ENCODE measurements around the gene ELOVL2. TPM values are rescaled to one million over a fixed set of nuclear protein-coding genes. Genes with fewer than 3 reads are reported as not detected.
"Not testable (repeated sequence)": the region's sequence is repeated elsewhere in the genome, so short reads cannot be mapped to it uniquely, and the experiment has no call there.

The ELOVL2 gene, protein sequence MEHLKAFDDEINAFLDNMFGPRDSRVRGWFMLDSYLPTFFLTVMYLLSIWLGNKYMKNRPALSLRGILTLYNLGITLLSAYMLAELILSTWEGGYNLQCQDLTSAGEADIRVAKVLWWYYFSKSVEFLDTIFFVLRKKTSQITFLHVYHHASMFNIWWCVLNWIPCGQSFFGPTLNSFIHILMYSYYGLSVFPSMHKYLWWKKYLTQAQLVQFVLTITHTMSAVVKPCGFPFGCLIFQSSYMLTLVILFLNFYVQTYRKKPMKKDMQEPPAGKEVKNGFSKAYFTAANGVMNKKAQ
- under 1 TPM in 2 of 4 donors, not detected in 2; 0.14 to 0.16 TPM for total RNA-seq

DNA sequence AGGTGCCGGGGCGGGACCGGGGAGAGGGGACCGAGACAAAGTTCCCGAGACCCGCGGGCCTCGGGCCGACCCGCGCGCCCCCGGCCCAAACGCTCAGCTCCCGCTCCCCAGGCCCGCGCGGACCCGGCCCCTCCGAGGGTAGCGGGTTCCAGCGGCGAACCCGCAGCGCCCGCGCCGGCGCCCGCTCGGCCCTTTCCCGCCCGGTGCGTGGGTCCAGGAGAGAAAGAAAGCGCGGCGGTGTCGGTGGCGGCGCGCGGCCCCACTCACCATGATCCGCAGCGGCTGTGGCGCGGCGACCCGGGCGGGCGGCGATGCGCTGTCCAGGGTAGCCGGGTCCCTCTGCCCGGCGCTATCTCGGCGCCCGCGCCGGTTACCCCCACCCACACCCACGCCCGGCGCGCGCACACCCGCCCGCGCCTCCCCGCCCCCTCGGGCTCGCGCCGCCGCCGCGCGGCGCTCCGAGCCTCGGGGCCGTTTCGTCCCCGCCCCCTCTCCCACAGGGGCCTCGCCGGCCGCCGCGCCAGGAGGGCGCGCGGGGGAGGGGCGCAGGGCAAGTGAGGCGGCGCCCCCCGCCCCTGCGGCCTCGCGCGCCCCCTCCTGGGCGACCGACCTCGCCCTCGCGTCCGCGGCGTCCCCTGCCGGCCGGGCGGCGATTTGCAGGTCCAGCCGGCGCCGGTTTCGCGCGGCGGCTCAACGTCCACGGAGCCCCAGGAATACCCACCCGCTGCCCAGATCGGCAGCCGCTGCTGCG, at the start of gene ELOVL2:
TSS of gene ELOVL2 (minus strand) at position 345 of the 751 bp plus-strand sequence. CDS start at position 270, 75 bp downstream.
- in situ Hi-C loops (cut with MboI; ENCODE audit: low pct_ligation_motif_present in 1 of 4, low pct_unique_long_range_greater_than_20kb in 1 of 4, low sequenced_read_pairs in 3 of 4) (no loop called here), intact Hi-C loops (cut with DNase I; ENCODE audit: low total_unique reads) (no loop called here)
- Histone ChIP-seq H3K9me3 (no peaks in the 10 kb centered on the region), H3K36me3 (no peaks in the 10 kb centered on the region), H3K27me3 (peaks cover 97% of the 10 kb centered on the region), H3K4me1 (peaks cover 0 to 9% (median 3%) of the 10 kb centered on the region in 4 donors), H3K27ac (no peak within 1 kb of the TSS), H3K4me3 (peak within 1 kb of the TSS; percentile 15 to 65 (median 42))
- DNase-seq = no peak
- no peak for TF ChIP-seq EP300 (IDR thresholded peaks at IDR 0.05; ENCODE audit: low read depth)
- peak in 2 of 5 experiments; percentile 15 to 22 for TF ChIP-seq CTCF (IDR thresholded peaks at IDR 0.05)
- whole genome bisulfite sequencing, 2 donors (ENCODE audit: low coverage in 1 of 2) = 9% methylated on average over 13 of the region's 124 CpGs; no CpG with 5 or more reads in 1 of the 2 donors

DNA sequence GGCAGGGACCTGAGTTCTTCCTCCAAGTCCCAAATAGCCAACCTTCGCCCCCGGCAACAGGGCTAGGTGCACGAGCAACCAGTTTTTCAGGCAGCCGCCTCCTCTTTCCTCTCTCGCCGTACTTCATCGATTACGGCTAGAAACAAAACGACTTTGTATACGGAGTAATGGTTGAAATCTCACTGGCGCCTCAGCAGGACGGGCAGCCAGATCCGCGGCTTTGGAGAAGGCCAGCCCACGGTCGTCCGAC, 49.2 kb upstream of the ELOVL2 start:
- H3K4me3 ChIP-seq = peak overlapping the region; percentile 64 to 100 (median 90)
- 0 to 5% methylated on average over 7 to 17 of the region's 17 CpGs for WGBS, 2 donors (ENCODE audit: low coverage in 1 of 2)
- in situ Hi-C loops (cut with MboI; ENCODE audit: low pct_ligation_motif_present in 1 of 4, low pct_unique_long_range_greater_than_20kb in 1 of 4, low sequenced_read_pairs in 3 of 4) (no loop called here), intact Hi-C loops (cut with DNase I; ENCODE audit: low total_unique reads) (no loop called here)
- no peak for DNase-seq
- H3K4me1 ChIP-seq = peaks cover 4 to 21% (median 14%) of the 10 kb centered on the region in 4 donors
- no peaks in the 10 kb centered on the region for H3K9me3 ChIP-seq
- H3K27ac ChIP-seq = peak overlapping the region; percentile 94 to 100 (median 99)
- H3K27me3 ChIP-seq = no peaks in the 10 kb centered on the region
- no peaks in the 10 kb centered on the region for H3K36me3 ChIP-seq
- TF ChIP-seq EP300 (IDR thresholded peaks at IDR 0.05; ENCODE audit: low read depth) (no peak), POLR2AphosphoS5 (IDR thresholded peaks at IDR 0.05) (no peak), POLR2A (IDR thresholded peaks at IDR 0.05) (no peak), CTCF (IDR thresholded peaks at IDR 0.05) (no peak)

DNA sequence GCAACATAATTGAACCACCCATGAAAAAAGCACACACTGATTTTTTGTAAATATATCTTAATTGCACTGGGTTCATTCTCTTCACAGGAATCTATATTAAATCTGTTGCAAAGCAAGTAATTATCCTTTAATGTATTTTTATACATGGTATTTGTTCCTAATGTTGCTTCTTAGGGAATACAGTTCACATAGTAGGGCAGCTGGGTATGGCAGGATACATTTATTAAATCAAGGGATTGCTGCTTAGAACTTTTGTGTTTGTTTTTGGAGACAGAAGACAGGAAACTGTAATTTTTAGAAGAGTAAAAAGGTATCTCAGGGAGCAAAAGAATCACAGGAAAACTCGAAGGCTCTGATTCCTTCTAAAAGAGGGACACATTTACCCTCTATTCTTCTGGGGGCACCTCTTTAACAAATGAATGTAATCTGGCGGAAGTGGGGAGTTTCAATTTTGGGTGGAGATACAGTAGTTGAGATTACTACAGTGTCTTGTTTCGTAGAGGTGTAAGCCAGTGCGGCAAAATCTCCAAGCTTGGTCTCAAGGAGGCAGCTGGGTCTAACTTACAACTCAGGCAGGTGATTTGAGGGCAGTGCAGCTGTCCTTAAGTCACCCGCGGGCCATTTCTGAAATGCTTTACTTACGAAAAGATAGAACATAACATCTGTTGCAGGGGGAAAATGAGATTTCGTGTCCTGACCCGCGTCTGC, 48.7 kb upstream of the ELOVL2 start:
- WGBS, 2 donors (ENCODE audit: low coverage in 1 of 2) = 6 to 20% methylated on average over 2 to 10 of the region's 10 CpGs
- no peaks in the 10 kb centered on the region for H3K27me3 ChIP-seq
- in situ Hi-C loops (cut with MboI; ENCODE audit: low pct_ligation_motif_present in 1 of 4, low pct_unique_long_range_greater_than_20kb in 1 of 4, low sequenced_read_pairs in 3 of 4) (no loop called here), intact Hi-C loops (cut with DNase I; ENCODE audit: low total_unique reads) (no loop called here)
- peaks cover 4 to 21% (median 14%) of the 10 kb centered on the region in 4 donors for H3K4me1 ChIP-seq
- peak overlapping the region; percentile 64 to 100 (median 90) for H3K4me3 ChIP-seq
- peak overlapping the region; percentile 94 to 100 (median 99) for H3K27ac ChIP-seq
- H3K36me3 ChIP-seq = no peaks in the 10 kb centered on the region
- TF ChIP-seq CTCF (IDR thresholded peaks at IDR 0.05) (no peak), EP300 (IDR thresholded peaks at IDR 0.05; ENCODE audit: low read depth) (no peak), POLR2AphosphoS5 (IDR thresholded peaks at IDR 0.05) (no peak), POLR2A (IDR thresholded peaks at IDR 0.05) (no peak)
- DNase-seq = peak; percentile 58
- H3K9me3 ChIP-seq = no peaks in the 10 kb centered on the region

DNA sequence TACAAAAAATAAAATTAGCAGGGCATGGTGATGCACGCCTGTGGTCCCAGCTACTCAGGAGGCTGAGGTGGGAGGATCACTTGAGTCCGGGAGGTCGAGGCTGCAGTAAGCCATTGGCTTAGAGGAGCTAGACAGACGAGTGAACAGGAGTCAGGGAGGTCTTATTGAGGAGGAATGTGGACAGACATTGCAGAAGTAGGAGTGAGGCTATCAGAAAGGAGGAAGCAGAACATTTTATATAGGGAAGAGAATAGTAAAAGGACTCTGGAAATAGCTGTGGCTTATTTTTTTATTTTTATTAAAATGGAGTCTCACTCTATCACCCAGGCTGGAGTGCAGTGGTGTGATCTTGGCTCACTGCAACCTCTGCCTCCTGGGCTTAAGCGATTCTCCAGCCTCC, 47.0 kb upstream of the ELOVL2 start:
- in situ Hi-C loops (cut with MboI; ENCODE audit: low pct_ligation_motif_present in 1 of 4, low pct_unique_long_range_greater_than_20kb in 1 of 4, low sequenced_read_pairs in 3 of 4); H3K36me3 ChIP-seq; H3K4me3 ChIP-seq; H3K27ac ChIP-seq; intact Hi-C loops (cut with DNase I; ENCODE audit: low total_unique reads); H3K27me3 ChIP-seq; H3K9me3 ChIP-seq; DNase-seq: not testable (repeated sequence)
- 80 to 91% methylated on average over 2 to 5 of the region's 5 CpGs for WGBS, 2 donors (ENCODE audit: low coverage in 1 of 2)
- H3K4me1 ChIP-seq = peaks cover 4 to 20% (median 14%) of the 10 kb centered on the region in 4 donors

All from transverse colon (tissue), 4 donors.